GM12874 (cell line): ENCODE measurements around the gene MYCBPAP.

ENCODE experiments used
- CTCF ChIP-seq: IDR thresholded peaks from 2 replicates; pipeline ENCODE4 v1.5.1; 2011; ENCODE audit warnings: low read depth, mild to moderate bottlenecking, control low read depth, low read length, moderate library complexity; ENCODE audit not compliant: insufficient read depth

MYCBPAP gene

DNA sequence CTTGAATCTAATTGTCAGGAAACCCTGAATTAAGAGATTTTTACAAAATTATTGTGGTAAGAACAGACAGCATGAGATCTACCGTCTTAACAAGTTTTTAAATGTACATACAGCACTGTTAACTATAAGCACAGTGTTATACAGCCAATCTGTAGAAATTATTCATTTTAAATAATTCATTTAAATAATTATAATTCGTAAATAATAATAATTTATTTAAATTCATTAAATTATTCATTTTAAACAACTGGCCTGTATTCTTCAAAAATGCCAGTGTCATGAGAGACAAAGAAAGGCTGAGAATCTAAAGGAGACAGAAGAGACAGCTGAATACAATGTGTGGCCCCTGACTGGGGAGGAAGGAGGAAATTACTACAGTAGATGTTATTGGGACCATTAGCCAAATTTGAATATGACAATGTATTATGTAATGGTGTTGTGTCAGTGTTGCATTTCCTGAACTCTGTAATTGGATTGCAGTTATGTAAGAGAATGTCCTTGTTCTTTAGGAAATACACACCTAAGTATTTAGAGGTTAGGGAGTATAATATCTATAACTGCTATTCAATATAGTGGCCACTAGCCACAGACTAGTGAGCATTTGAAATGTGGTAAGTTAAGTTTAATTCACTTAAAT, 27.3 kb upstream of the MYCBPAP start:
- TF ChIP-seq CTCF = no peak

DNA sequence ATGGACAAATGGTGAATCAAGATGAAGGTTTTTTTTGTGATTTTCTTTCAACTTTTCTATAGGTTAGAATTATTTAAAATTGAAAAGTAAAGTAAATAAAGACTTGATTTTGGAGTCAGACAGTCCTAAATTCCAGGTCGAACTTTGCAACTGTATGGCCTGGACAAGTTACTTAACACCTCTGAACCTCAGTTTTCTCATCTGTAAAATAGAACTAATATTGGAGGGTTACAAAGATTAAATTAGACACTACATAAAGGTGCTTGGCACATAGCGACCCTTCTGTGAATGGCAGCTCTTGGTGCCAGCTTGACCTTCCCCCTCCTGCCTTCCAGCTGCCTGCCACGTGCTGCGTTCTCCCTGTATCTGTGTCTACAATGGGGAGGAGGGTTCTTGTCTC, 26.6 kb upstream of the MYCBPAP start:
- TF ChIP-seq CTCF = no peak

- no peak for TF ChIP-seq CTCF
These were observed 26.1 kb upstream of the MYCBPAP start for GRCh38 chr17:50482110-50482509.

DNA sequence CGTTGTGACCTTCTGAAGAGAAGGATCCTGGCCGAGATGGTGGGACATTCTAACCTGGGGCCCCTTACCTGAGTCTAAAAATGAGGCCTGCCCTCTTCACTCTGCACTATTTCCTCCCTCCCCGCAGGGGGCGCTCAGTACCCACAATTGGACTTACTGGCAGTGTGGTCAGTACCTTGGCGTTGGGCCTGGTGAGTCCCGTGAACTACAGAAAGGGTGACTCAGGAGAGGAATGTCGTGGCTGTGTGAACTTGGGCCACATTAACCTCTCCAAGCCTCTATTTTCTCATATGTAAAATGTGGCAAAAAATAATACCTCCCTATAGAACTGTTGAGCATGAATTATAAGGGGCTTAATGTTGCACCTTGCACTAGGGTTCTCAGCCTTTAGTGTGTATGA, 25.7 kb upstream of the MYCBPAP start:
- peak; percentile 84 for TF ChIP-seq CTCF

GRCh38 chr17:50483266-50483665, 25.0 kb upstream of the MYCBPAP start:
- TF ChIP-seq CTCF = no peak

- TF ChIP-seq CTCF = no peak
These were observed 23.7 kb upstream of the MYCBPAP start for GRCh38 chr17:50484386-50485155.

DNA sequence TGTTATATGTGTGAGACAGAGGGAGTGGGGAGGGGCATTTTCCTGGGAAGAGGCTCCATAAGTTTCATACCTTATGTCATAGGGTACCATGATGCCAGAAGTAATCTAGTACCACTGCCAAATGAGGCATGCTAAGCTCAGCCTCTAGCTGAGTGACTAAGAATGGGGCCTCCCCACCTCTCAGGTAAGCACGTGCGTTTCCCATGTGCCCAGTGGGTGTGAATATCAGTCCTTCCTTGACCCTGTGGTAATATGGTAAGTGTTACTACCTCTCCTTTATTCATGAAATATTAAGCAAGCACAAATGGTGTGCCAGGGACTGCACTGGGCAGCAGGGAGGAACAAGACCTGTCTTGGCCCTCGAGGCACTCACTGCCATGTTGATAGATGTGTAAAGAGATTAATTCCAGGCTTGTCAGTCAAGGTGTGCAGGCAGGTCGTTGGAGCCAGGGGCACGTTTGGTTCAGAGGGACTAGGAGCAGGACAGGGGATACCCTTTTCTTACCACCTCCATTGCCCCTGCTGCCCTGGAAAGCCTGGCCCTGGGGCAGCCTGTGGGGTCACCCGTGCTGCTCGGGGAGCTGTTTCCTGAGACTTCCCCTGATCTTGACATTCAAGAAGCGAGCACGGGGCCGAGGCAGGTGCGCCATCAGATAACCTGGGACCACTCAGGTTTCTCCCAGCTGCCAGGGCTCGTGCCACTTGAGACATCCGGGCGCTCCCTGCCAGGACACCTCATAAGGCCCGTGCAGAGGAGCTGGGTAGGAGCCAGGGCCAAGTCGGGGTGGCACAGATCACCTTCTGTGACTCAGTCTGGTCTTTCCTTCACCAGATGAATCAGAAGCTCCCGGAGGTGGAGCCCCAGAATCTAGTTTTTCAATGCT, 20.8 kb upstream of the MYCBPAP start:
- no peak for TF ChIP-seq CTCF
